ENCODE data around the gene SGSM2.

- TF ChIP-seq CREB1 (IDR thresholded peaks at IDR 0.05; ENCODE audit: low read depth) = no peak
- no peak for TF ChIP-seq EP300 (IDR thresholded peaks at IDR 0.05; ENCODE audit: borderline replicate concordance)
- TF ChIP-seq FOXM1 (IDR thresholded peaks at IDR 0.05; ENCODE audit: borderline replicate concordance, low read depth) = no peak
- no peak for TF ChIP-seq MAX (IDR thresholded peaks at IDR 0.05)
- no peak for TF ChIP-seq ZBTB7A (IDR thresholded peaks at IDR 0.05; ENCODE audit: low read depth)
- no peak for TF ChIP-seq CEBPB (IDR thresholded peaks at IDR 0.05)
- no peak for TF ChIP-seq RAD21 (IDR thresholded peaks at IDR 0.05; ENCODE audit: low read depth)
- no peak for TF ChIP-seq EGR1 (IDR thresholded peaks at IDR 0.05)
- no peak for TF ChIP-seq YY1 (IDR thresholded peaks at IDR 0.05; ENCODE audit: low read depth)
- no peak for TF ChIP-seq TCF12 (IDR thresholded peaks at IDR 0.05; ENCODE audit: low read depth)
- no peak for TF ChIP-seq TEAD4 (IDR thresholded peaks at IDR 0.05)
- TF ChIP-seq REST (IDR thresholded peaks at IDR 0.05; ENCODE audit: low read depth) = no peak
- TF ChIP-seq, protein P1, sequence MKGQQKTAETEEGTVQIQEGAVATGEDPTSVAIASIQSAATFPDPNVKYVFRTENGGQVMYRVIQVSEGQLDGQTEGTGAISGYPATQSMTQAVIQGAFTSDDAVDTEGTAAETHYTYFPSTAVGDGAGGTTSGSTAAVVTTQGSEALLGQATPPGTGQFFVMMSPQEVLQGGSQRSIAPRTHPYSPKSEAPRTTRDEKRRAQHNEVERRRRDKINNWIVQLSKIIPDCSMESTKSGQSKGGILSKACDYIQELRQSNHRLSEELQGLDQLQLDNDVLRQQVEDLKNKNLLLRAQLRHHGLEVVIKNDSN (IDR thresholded peaks at IDR 0.05) = no peak
Observed at GRCh38 chr17:2370211-2370589, 32.9 kb downstream of the SGSM2 start.

Measured in Ishikawa (cell line).